GM12873 (cell line): ENCODE data around the gene TMUB1.

Experiments used
- TF ChIP-seq, protein P1 (sequence below): IDR thresholded peaks from 2 replicates; pipeline ENCODE4 v1.5.1; 2012; ENCODE audit warnings: low read depth, mild to moderate bottlenecking, moderate library complexity, low read length, control low read depth; ENCODE audit not compliant: insufficient read depth; ENCODE audit errors: missing control alignments

Gene TMUB1

DNA sequence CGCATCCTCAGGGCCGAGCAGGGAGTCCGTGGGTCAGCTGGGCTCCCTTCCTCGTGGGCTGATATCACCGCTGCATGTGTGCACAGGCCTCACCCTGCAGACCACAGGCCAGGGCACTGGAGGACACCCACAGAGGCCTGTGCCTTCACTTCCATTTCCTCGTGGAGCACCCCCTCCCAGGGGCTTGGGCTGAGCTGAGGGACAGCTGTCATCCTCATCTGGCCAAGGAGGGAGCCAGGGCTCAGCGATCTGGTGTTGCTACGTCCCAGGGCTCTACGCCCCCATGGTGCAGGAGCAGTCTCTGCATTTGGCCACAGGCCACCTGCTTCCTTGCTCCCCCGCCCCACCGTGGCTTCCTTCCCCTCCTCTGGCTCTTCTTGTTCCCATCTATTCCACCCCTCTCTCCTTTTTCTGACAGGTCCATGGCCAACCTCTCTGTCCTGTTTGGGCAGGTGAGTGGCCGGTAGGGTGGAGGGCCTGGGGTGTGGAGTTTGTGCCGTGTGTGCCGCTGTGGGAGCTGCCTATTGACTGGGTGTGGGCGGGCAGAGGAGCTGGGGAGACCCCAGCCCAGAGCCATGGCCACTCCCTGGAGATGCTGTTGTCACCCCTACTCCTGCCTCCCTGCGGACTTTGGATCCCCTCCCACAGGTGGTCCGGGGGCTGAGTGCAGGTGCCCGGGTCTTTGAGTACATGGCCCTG lies 43.3 kb downstream of the TMUB1 start:
- TF ChIP-seq, protein P1, sequence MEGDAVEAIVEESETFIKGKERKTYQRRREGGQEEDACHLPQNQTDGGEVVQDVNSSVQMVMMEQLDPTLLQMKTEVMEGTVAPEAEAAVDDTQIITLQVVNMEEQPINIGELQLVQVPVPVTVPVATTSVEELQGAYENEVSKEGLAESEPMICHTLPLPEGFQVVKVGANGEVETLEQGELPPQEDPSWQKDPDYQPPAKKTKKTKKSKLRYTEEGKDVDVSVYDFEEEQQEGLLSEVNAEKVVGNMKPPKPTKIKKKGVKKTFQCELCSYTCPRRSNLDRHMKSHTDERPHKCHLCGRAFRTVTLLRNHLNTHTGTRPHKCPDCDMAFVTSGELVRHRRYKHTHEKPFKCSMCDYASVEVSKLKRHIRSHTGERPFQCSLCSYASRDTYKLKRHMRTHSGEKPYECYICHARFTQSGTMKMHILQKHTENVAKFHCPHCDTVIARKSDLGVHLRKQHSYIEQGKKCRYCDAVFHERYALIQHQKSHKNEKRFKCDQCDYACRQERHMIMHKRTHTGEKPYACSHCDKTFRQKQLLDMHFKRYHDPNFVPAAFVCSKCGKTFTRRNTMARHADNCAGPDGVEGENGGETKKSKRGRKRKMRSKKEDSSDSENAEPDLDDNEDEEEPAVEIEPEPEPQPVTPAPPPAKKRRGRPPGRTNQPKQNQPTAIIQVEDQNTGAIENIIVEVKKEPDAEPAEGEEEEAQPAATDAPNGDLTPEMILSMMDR = no peak

DNA sequence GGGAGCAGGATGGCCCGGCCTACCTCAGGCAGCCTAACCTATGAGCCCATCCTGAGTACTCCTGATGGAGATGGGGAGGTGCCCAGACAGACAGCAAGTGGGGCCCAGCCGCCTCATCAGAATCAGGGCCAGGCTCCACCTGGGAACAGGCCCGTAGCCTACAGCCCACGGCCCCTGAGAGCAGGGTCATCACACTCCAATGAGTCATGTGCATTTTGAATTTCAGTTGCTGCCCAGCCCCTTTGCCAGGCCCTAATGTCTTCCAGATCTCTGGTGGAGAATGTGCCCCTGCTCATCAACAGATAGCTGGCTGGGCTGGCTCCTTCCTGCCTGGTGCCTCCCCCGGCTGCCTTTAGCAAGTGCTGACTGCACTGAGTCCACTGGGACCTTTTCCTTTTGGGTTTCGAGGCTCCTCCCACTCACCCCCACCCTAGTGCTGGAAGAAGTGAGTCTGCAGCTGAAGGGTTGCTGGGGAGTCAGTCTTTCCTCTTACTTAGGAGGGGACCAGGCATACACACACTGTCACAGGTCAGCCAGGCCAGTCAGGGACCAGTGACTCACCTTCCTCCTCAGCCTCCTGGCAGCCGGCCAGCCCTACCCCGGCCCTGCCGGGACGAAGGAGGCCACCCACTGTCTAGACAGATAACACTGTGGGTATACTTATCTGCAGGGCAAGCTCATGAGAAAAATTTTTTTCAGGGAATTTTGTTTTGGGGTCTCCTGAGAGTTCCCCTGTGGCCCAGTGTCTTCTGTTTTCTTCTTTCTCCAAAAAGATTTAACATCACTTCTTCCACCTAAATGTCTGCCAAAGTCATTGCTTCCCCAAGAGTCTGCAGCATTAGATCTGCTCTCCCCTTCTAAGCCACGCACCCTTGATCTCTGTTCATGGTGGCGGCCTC lies 44.1 kb downstream of the TMUB1 start:
- TF ChIP-seq, protein P1 = no peak

DNA sequence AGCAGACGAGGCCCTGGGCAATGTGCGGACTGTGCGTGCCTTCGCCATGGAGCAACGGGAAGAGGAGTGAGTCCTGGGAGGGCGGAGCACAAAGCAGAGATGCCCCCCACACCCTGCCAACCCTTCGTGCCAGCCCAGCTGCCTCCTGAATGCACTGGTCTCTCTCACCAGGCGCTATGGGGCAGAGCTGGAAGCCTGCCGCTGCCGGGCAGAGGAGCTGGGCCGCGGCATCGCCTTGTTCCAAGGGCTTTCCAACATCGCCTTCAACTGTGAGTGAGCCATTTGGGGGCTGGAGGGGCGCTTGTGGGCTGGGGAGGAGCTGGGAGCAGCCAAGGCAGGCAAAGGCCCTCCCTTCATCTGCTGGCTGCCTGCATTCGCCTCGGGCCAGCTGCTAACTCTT lies 47.4 kb downstream of the TMUB1 start:
- TF ChIP-seq, protein P1 = no peak

DNA sequence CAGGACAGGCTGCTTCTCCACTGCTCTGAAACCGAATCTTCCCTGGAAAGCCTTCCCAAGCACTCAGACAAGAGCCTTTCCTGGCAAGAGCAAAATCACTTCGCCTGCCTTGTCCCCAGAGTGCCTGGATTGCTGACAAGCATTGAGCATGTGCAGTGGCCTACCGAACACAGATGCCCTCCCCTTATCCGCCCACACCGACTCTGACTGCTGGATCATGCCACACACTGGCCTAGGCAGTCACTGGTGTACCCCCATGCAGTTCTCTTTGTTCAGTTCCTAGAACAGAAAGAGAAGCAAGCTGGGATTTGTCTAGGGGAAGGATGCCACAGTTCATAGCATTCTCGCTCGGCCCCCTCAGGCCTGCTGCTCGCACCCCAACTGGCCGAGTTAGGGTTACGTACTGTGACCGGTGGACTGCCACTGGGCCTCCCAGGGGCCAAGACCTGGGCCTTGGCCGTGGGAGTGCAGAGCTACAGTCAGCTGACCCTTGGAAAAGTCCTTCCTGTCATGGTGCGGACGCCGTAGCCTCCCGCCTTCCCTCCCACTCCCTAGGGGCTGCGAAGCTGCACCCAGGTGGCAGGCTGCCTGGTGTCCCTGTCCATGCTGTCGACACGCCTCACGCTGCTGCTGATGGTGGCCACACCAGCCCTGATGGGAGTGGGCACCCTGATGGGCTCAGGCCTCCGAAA lies 48.1 kb downstream of the TMUB1 start:
- TF ChIP-seq, protein P1 = no peak

- TF ChIP-seq, protein P1 = no peak
These were observed 48.8 kb downstream of the TMUB1 start for GRCh38 chr7:151034312-151035025.

DNA sequence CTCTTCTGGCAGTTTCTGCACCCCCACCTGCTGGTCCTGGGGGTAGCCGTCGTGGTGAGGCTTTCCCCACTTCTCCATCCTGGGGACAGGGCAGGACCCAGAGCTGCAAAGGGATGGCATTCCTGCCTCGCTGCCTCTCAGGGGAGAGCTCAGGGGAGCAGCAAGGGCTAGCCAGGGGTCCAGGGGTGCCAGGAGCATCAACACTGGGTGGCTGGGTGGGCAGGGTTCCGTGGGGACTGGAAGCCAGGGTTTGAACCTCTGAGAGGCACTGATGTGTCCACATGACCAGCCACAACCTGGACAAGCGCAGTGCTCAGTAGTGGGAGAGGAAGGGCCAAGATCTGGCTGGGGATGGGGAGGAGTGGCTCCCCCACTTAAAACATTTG lies 49.4 kb downstream of the TMUB1 start:
- TF ChIP-seq, protein P1 = no peak
